Activated B cell treated with CpG ODN at 0.5 μM for 24 hours (primary cell): ENCODE data around the gene FUT8. TPM values are rescaled to one million over a fixed set of nuclear protein-coding genes. Genes with fewer than 3 reads are reported as not detected.

ENCODE experiments used
- ATAC-seq: fragments of 200-7000 bp; cut with Tn5 transposase; one replicate; pipeline ENCODE4 v1.10.0; 2021; ENCODE audit warnings: low read depth, mild to moderate bottlenecking, moderate library complexity
- CTCF ChIA-PET: fragments of 350-600 bp; sonication (Branson Sonifier 250); formaldehyde crosslinking; loops from one replicate; lab custom pipeline; 2021; ENCODE audit warnings: antibody characterized with exemption; lab: Charles Lee
- POLR2A ChIA-PET: fragments of 350-600 bp; sonication (Branson Sonifier 250); formaldehyde crosslinking; loops from one replicate; lab custom pipeline; 2021; ENCODE audit warnings: antibody characterized with exemption; lab: Charles Lee
- DNase-seq: peaks from one replicate; pipeline ENCODE4 v3.0.0; 2022
- H3K27ac Mint-ChIP-seq: one replicate; pipeline ENCODE4 v1.8.0; 2020; ENCODE audit warnings: mixed read lengths
- H3K27me3 Mint-ChIP-seq: one replicate; pipeline ENCODE4 v1.8.0; 2021; ENCODE audit warnings: mixed read lengths
- H3K36me3 Mint-ChIP-seq: one replicate; pipeline ENCODE4 v1.8.0; 2021; ENCODE audit warnings: low read depth, mixed read lengths
- H3K4me1 Mint-ChIP-seq: one replicate; pipeline ENCODE4 v1.8.0; 2021; ENCODE audit warnings: mixed read lengths
- H3K4me3 Mint-ChIP-seq: one replicate; pipeline ENCODE4 v1.8.0; 2020; ENCODE audit warnings: mild to moderate bottlenecking, mixed read lengths
- H3K9me3 Mint-ChIP-seq: one replicate; pipeline ENCODE4 v1.8.0; 2020; ENCODE audit warnings: mixed read lengths
- intact Hi-C: fragments of 100-400 bp; cut with micrococcal nuclease; formaldehyde crosslinking; loops from one replicate; pipeline ENCODE4 v1.15.1; 2024
- total RNA-seq: library from RNA; stranded (reverse); gene quantifications from 2 replicates; pipeline ENCODE4 v1.2.3, GENCODE V29; 2022
- TF ChIP-seq, protein P1 (sequence below): fragments of 200-600 bp; IDR thresholded peaks from one replicate; pipeline ENCODE4 v1.8.0; 2022; ENCODE audit warnings: antibody characterized with exemption, mild to moderate bottlenecking

The FUT8 gene
- total RNA-seq, 1 donor from 2014 or later: 123 TPM

GRCh38 chr14:65499138-65499537, 86.6 kb downstream of the FUT8 start:
- TF ChIP-seq, protein P1, sequence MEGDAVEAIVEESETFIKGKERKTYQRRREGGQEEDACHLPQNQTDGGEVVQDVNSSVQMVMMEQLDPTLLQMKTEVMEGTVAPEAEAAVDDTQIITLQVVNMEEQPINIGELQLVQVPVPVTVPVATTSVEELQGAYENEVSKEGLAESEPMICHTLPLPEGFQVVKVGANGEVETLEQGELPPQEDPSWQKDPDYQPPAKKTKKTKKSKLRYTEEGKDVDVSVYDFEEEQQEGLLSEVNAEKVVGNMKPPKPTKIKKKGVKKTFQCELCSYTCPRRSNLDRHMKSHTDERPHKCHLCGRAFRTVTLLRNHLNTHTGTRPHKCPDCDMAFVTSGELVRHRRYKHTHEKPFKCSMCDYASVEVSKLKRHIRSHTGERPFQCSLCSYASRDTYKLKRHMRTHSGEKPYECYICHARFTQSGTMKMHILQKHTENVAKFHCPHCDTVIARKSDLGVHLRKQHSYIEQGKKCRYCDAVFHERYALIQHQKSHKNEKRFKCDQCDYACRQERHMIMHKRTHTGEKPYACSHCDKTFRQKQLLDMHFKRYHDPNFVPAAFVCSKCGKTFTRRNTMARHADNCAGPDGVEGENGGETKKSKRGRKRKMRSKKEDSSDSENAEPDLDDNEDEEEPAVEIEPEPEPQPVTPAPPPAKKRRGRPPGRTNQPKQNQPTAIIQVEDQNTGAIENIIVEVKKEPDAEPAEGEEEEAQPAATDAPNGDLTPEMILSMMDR: no peak
- DNase-seq (no peak), ATAC-seq (no peak)
- Mint-ChIP-seq H3K36me3 (peaks cover 17% of the 10 kb centered on the region), H3K4me1 (peaks cover 52% of the 10 kb centered on the region), H3K4me3 (no peak overlapping the region), H3K27me3 (no peaks in the 10 kb centered on the region), H3K27ac (no peak overlapping the region), H3K9me3 (peaks cover 8% of the 10 kb centered on the region)
- intact Hi-C loops: no loop called here
- POLR2A ChIA-PET: no interaction called here
- CTCF ChIA-PET: interaction anchor here (1.1 kb wide), 1 partner anchor 84 kb away, joined by 3 read pairs; no protein-coding TSS in a partner anchor

DNA sequence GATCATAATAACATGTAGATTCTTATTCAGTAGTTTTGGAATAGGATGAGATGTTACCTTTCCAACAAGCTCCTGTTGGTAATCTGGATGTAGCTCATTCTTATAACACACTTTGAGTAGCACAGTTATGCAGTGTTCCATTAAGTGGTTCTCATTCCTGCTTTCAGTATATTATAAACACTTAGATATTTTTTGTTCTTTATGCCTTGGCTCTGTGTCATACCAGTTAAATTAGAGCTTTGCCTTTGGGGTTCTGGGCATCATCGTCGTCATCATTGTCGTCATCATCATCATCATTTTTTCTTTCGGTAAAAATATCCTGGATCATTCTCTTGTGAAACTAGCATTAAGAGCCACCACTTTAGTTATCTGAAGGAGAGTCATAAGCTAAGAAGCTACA, 87.5 kb downstream of the FUT8 start:
- Mint-ChIP-seq H3K9me3 (peaks cover 8% of the 10 kb centered on the region), H3K27me3 (no peaks in the 10 kb centered on the region), H3K4me1 (peaks cover 57% of the 10 kb centered on the region), H3K4me3 (no peak overlapping the region), H3K36me3 (peaks cover 19% of the 10 kb centered on the region), H3K27ac (no peak overlapping the region)
- DNase-seq (no peak), ATAC-seq (no peak)
- ChIA-PET CTCF (interaction anchor here (1.0 to 1.1 kb wide), 2 partner anchors 85 to 88 kb away, joined by 3 read pairs; partner anchors contain the start of gene FUT8), POLR2A (interaction anchor here (0.7 to 1.2 kb wide), 2 partner anchors 12 to 84 kb away, joined by 3 read pairs; no protein-coding TSS in a partner anchor)
- intact Hi-C loops: loop anchor here (10.0 kb wide), 1 partner anchor 335 kb away; no protein-coding TSS in a partner anchor
- TF ChIP-seq, protein P1: no peak

- Mint-ChIP-seq H3K27ac (peak overlapping the region; percentile 27), H3K4me3 (no peak overlapping the region), H3K36me3 (peaks cover 17% of the 10 kb centered on the region), H3K4me1 (peaks cover 63% of the 10 kb centered on the region), H3K9me3 (peaks cover 4% of the 10 kb centered on the region), H3K27me3 (no peaks in the 10 kb centered on the region)
- TF ChIP-seq, protein P1: no peak
- intact Hi-C loops: loop anchor here (10.0 kb wide), 1 partner anchor 337 kb away; no protein-coding TSS in a partner anchor
- CTCF ChIA-PET: interaction anchor here (1.0 kb wide), 1 partner anchor 86 kb away, joined by 4 read pairs; no protein-coding TSS in a partner anchor
- POLR2A ChIA-PET: interaction anchor here (0.6 to 0.7 kb wide), 2 partner anchors 40 to 293 kb away, joined by 3 to 6 read pairs; no protein-coding TSS in a partner anchor
- DNase-seq: no peak
- peak; percentile 34 for ATAC-seq
These were observed 88.8 kb downstream of the FUT8 start for GRCh38 chr14:65501328-65501727.

GRCh38 chr14:65502676-65503124, 90.2 kb downstream of the FUT8 start:
- intact Hi-C loops: loop anchor here (10.0 kb wide), 1 partner anchor 338 kb away; no protein-coding TSS in a partner anchor
- Mint-ChIP-seq H3K4me1 (peaks cover 64% of the 10 kb centered on the region), H3K4me3 (no peak overlapping the region), H3K27ac (peak overlapping the region; percentile 73), H3K9me3 (no peaks in the 10 kb centered on the region), H3K36me3 (peaks cover 21% of the 10 kb centered on the region), H3K27me3 (no peaks in the 10 kb centered on the region)
- DNase-seq (no peak), ATAC-seq (peak; percentile 34)
- POLR2A ChIA-PET: interaction anchor here (1.3 kb wide), 1 partner anchor 10 kb away, joined by 3 read pairs; no protein-coding TSS in a partner anchor
- TF ChIP-seq, protein P1: no peak
- CTCF ChIA-PET: interaction anchor here (0.8 kb wide), 1 partner anchor 88 kb away, joined by 4 read pairs; no protein-coding TSS in a partner anchor

DNA sequence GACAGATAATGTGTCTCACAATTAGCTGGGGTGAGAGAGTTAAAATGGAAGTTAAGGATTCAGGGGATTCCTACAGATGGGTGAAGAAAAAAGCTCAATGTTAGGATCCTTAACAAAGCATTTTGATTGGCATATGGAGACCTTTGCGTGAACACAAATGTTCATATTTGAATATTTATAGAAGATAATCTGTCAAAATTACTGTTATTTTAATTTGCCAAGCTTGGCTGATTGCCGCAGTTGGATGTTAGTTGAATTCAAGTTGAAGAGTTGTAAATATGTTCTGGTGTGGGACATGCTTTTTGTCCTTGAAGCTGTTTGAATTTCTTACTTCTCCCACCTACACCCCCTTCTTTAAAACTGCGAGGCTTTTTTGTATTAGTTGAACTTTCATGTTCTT, 91.2 kb downstream of the FUT8 start:
- H3K27me3 Mint-ChIP-seq: no peaks in the 10 kb centered on the region
- TF ChIP-seq, protein P1: no peak
- intact Hi-C loops: loop anchor here (10.0 kb wide), 1 partner anchor 339 kb away; no protein-coding TSS in a partner anchor
- DNase-seq (no peak), ATAC-seq (no peak)
- peak overlapping the region; percentile 64 for H3K27ac Mint-ChIP-seq
- H3K4me3 Mint-ChIP-seq: no peak overlapping the region
- peaks cover under 1% of the 10 kb centered on the region for H3K9me3 Mint-ChIP-seq
- peaks cover 24% of the 10 kb centered on the region for H3K36me3 Mint-ChIP-seq
- CTCF ChIA-PET: no interaction called here
- H3K4me1 Mint-ChIP-seq: peaks cover 56% of the 10 kb centered on the region
- POLR2A ChIA-PET: interaction anchor here (1.0 kb wide), 1 partner anchor 16 kb away, joined by 3 read pairs; no protein-coding TSS in a partner anchor
